PC-3 (cell line): ENCODE measurements around the gene LDHAL6B. TPM values are rescaled to one million over a fixed set of nuclear protein-coding genes. Genes with fewer than 3 reads are reported as not detected.

Experiments
- ATAC-seq: fragments of 200-7000 bp; cut with Tn5 transposase; 2 replicates; pipeline ENCODE4 v1.9.1; 2020; ENCODE audit warnings: mild to moderate bottlenecking, moderate library complexity
- Bru-seq: library from RNA; stranded (reverse); fragments of 400-500 nt; gene quantifications from one replicate; lab custom pipeline; 2021; lab: Mats Ljungman, UMichigan
- BruChase-seq, 2 experiments: library from RNA; stranded (reverse); fragments of 400-500 nt; gene quantifications; one replicate each; lab custom pipeline; 2021; lab: Mats Ljungman, UMichigan
- BruUV-seq: library from RNA; stranded (reverse); fragments of 400-500 nt; replicated peaks from 2 replicates; lab custom pipeline; 2021; lab: Mats Ljungman, UMichigan
- CTCF ChIA-PET: fragments of 300-600 bp; sonication (Branson Sonifier 250); formaldehyde crosslinking; loops from one replicate; lab custom pipeline; 2022; ENCODE audit warnings: antibody characterized with exemption; lab: Charles Lee
- POLR2A ChIA-PET: fragments of 300-600 bp; sonication (Branson Sonifier 250); formaldehyde crosslinking; loops from one replicate; lab custom pipeline; 2022; ENCODE audit warnings: antibody characterized with exemption; ENCODE audit not compliant: unreplicated experiment; lab: Charles Lee
- DNase-seq: peaks from one replicate; pipeline ENCODE4 v3.0.0-alpha.2; 2015
- H2AFZ ChIP-seq: fragments of 300-600 bp; sonication (generic); 2 replicates; pipeline ENCODE4 v1.6.0; 2016; ENCODE audit warnings: antibody characterized with exemption, low read length
- H3F3A ChIP-seq: fragments of 300-600 bp; sonication (generic); one replicate; pipeline ENCODE4 v1.6.0; 2017; ENCODE audit warnings: antibody characterized with exemption, low read length, control low read depth, mild to moderate bottlenecking; ENCODE audit not compliant: unreplicated experiment
- H3K27ac ChIP-seq: fragments of 300-600 bp; sonication (generic); 2 replicates; pipeline ENCODE4 v1.5.1; 2016; ENCODE audit warnings: mild to moderate bottlenecking, low read length
- H3K27me3 ChIP-seq: fragments of 300-600 bp; sonication (generic); 2 replicates; pipeline ENCODE4 v1.6.1; 2016; ENCODE audit warnings: low read length, mixed read lengths
- H3K36me3 ChIP-seq: fragments of 300-600 bp; sonication (generic); 2 replicates; pipeline ENCODE4 v1.6.1; 2016; ENCODE audit warnings: low read depth, mixed run types, low read length, mixed read lengths
- H3K4me1 ChIP-seq: fragments of 300-600 bp; sonication (generic); 2 replicates; pipeline ENCODE4 v1.5.1; 2016; ENCODE audit warnings: low read length; ENCODE audit not compliant: insufficient read depth
- H3K4me2 ChIP-seq: fragments of 300-600 bp; sonication (generic); 2 replicates; pipeline ENCODE4 v1.6.0; 2016; ENCODE audit warnings: low read length
- H3K4me3 ChIP-seq: fragments of 300-600 bp; sonication (generic); 2 replicates; pipeline ENCODE4 v1.5.1; 2016; ENCODE audit warnings: mild to moderate bottlenecking, low read length, mixed read lengths
- H3K79me2 ChIP-seq: fragments of 300-600 bp; sonication (generic); 2 replicates; pipeline ENCODE4 v1.6.1; 2017; ENCODE audit warnings: low read length, mixed read lengths
- H3K9ac ChIP-seq: fragments of 300-600 bp; sonication (generic); 2 replicates; pipeline ENCODE4 v1.6.0; 2016; ENCODE audit warnings: mild to moderate bottlenecking, low read length
- H3K9me2 ChIP-seq: fragments of 300-600 bp; sonication (generic); replicated peaks from 2 replicates; pipeline ENCODE4 v1.6.1; 2016; ENCODE audit warnings: mixed run types, low read length, mixed read lengths
- H3K9me3 ChIP-seq: fragments of 300-600 bp; sonication (generic); 2 replicates; pipeline ENCODE4 v1.6.1; 2016; ENCODE audit warnings: low read length, mixed read lengths
- H4K20me1 ChIP-seq: fragments of 300-600 bp; sonication (generic); 2 replicates; pipeline ENCODE4 v1.6.1; 2016; ENCODE audit warnings: low read length, mixed read lengths
- CTCF ChIP-seq: fragments of 300-600 bp; sonication (generic); conservative IDR thresholded peaks from 2 replicates; pipeline ENCODE4 v1.5.1; 2017; ENCODE audit warnings: antibody characterized with exemption, low read depth, mild to moderate bottlenecking, low read length
- EZH2 ChIP-seq: fragments of 300-600 bp; sonication (generic); IDR thresholded peaks from one replicate; pipeline ENCODE4 v1.6.1; 2017; ENCODE audit warnings: antibody characterized with exemption, mild to moderate bottlenecking, low read length; ENCODE audit not compliant: unreplicated experiment
- EZH2phosphoT487 ChIP-seq: fragments of 300-600 bp; sonication (generic); IDR thresholded peaks from 2 replicates; pipeline ENCODE4 v1.6.1; 2018; ENCODE audit warnings: mild to moderate bottlenecking, antibody characterized with exemption, low read length, borderline replicate concordance
- intact Hi-C: fragments of 100-400 bp; cut with micrococcal nuclease; formaldehyde crosslinking; loops from 2 replicates; pipeline ENCODE4 v1.9.0; 2023
- long read RNA-seq: library from polyadenylated mRNA; unstranded; transcript quantifications from one replicate; pipeline ENCODE4 v2.0.0, GENCODE V29; 2021; ENCODE audit not compliant: unreplicated experiment
- total RNA-seq: library from RNA; depleted of rRNA; stranded (reverse); fragments of >200 nt; gene quantifications from 2 replicates; pipeline ENCODE4 v1.2.3, GENCODE V29; 2014; rRNA removed

Gene LDHAL6B
- total RNA-seq (not detected in 2 replicates), Bru-seq, nascent RNA (not detected), BruChase-seq, experiment 1, labeled RNA remaining after a 6-hour chase (percentile 18 among the genes with signal in this experiment), BruChase-seq, experiment 2, labeled RNA remaining after a 2-hour chase (percentile 17 among the genes with signal in this experiment)
- long read RNA-seq: 0 reads

DNA sequence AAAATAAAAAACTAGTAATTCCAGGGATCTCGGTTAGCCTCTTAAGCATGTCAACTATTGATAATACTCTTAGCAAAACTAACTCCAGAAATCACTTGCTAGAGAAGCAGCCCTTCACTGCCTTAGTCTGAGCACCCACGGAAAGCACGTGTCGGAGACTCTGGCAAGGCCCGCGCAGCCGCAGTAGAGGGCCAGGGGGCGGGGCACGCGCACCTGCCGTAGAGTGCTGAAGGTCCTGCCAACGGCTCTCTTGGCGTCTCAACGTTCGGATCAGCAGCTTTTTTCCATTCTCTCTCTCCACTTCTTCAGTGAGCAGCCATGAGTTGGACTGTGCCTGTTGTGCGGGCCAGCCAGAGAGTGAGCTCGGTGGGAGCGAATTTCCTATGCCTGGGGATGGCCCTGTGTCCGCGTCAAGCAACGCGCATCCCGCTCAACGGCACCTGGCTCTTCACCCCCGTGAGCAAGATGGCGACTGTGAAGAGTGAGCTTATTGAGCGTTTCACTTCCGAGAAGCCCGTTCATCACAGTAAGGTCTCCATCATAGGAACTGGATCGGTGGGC lies at the start of gene LDHAL6B:
TSS of gene LDHAL6B (plus strand) at position 221 of the 561 bp plus-strand sequence. CDS start at position 319, 98 bp downstream.
- H3K4me1 ChIP-seq: no peaks in the 10 kb centered on the region
- H3K9me2 ChIP-seq: no peaks in the 10 kb centered on the region
- no peaks in the 10 kb centered on the region for H3F3A ChIP-seq
- H2AFZ ChIP-seq: no peak within 1 kb of the TSS
- no peak within 1 kb of the TSS for H3K9ac ChIP-seq
- H3K27me3 ChIP-seq: no peaks in the 10 kb centered on the region
- no peak for ATAC-seq
- no peaks in the 10 kb centered on the region for H3K79me2 ChIP-seq
- H4K20me1 ChIP-seq: no peaks in the 10 kb centered on the region
- no peak within 1 kb of the TSS for H3K4me2 ChIP-seq
- intact Hi-C loops: no loop called here
- no peak for DNase-seq
- CTCF ChIA-PET: no interaction called here
- H3K36me3 ChIP-seq: peaks cover 44% of the 10 kb centered on the region
- TF ChIP-seq CTCF (no peak), EZH2phosphoT487 (no peak), EZH2 (no peak)
- H3K9me3 ChIP-seq: no peaks in the 10 kb centered on the region
- POLR2A ChIA-PET: no interaction called here
- BruUV-seq: no TSS peak
- H3K4me3 ChIP-seq: no peak within 1 kb of the TSS
- H3K27ac ChIP-seq: no peak within 1 kb of the TSS

DNA sequence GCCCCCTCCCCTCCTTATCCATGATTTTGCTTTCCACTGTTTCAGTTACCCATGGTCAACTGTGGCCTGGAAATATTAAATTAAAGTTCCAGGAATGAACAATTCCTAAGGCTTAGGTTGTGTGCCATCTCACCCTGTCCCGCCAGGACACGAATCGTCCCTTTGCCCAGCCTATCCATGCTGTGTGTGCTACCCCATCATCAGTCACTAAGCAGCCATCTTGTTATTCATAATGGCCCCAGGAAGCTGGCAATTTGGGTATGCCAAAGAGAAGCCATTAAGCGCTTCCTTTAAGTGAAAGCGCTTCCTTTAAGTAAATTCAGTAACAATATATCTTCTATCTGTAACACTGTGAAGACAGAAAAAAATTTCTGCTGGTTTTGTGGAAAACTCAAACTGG lies 49.2 kb upstream of the LDHAL6B start:
- TF ChIP-seq EZH2phosphoT487 (no peak), EZH2 (no peak), CTCF (no peak)
- Histone ChIP-seq H3K27ac (no peak overlapping the region), H3K9ac (no peak overlapping the region), H3K36me3 (peaks cover 34% of the 10 kb centered on the region), H3K27me3 (no peaks in the 10 kb centered on the region), H4K20me1 (no peaks in the 10 kb centered on the region), H3K9me2 (no peaks in the 10 kb centered on the region), H3K79me2 (no peaks in the 10 kb centered on the region), H3K4me3 (no peak overlapping the region), H3K4me1 (no peaks in the 10 kb centered on the region), H3K9me3 (no peaks in the 10 kb centered on the region), H3F3A (no peaks in the 10 kb centered on the region), H2AFZ (no peak overlapping the region), H3K4me2 (no peak overlapping the region)
- ChIA-PET CTCF (no interaction called here), POLR2A (no interaction called here)
- BruUV-seq: no TSS peak
- intact Hi-C loops: no loop called here
- DNase-seq (no peak), ATAC-seq (no peak)
